Endothelial cell of umbilical vein (primary cell): Measurements from ENCODE around the gene ZIC5.

ENCODE experiments used
- CTCF ChIP-seq, 2 donors: IDR thresholded peaks; 1 replicate in 1 of 2; 2 replicates in 1 of 2; pipeline ENCODE4 v1.5.1; 2011; ENCODE audit warnings: low read length in 2 of 2, mild to moderate bottlenecking in 2 of 2, moderate library complexity in 2 of 2, control low read depth in 1 of 2, inconsistent platforms in 1 of 2, low read depth in 1 of 2; ENCODE audit not compliant: insufficient read depth in 1 of 2; ENCODE audit errors: extremely low read depth in 1 of 2
- EZH2 ChIP-seq: IDR thresholded peaks from 2 replicates; pipeline ENCODE4 v1.6.1; 2012; ENCODE audit warnings: borderline replicate concordance, low read depth, mild to moderate bottlenecking, moderate library complexity, low read length, inconsistent platforms; ENCODE audit not compliant: severe bottlenecking
- FOS ChIP-seq: IDR thresholded peaks from 2 replicates; pipeline ENCODE4 v1.6.1; 2011; ENCODE audit warnings: mild to moderate bottlenecking, low read length, moderate library complexity, borderline replicate concordance; ENCODE audit not compliant: insufficient read depth
- JUN ChIP-seq: IDR thresholded peaks from 2 replicates; pipeline ENCODE4 v1.6.1; 2011; ENCODE audit warnings: borderline replicate concordance, low read depth; ENCODE audit not compliant: insufficient read length, insufficient read depth
- MAX ChIP-seq: IDR thresholded peaks from 2 replicates; pipeline ENCODE4 v1.6.1; 2011; ENCODE audit not compliant: insufficient read depth, insufficient read length
- MYC ChIP-seq: IDR thresholded peaks from one replicate; pipeline ENCODE4 v1.6.1; 2011; ENCODE audit warnings: mild to moderate bottlenecking, low read depth, low read length
- POLR2A ChIP-seq: IDR thresholded peaks from 2 replicates; pipeline ENCODE4 v1.6.1; 2012; ENCODE audit warnings: low read depth, mild to moderate bottlenecking, control low read depth, low read length
- POLR2AphosphoS5 ChIP-seq: IDR thresholded peaks from 2 replicates; pipeline ENCODE4 v1.6.1; 2012; ENCODE audit warnings: low read depth, mild to moderate bottlenecking, control low read depth, low read length, moderate library complexity; ENCODE audit not compliant: insufficient read depth

- TF ChIP-seq MAX, result no peak
- TF ChIP-seq CTCF (IDR thresholded peaks at IDR 0.05; ENCODE audit: extremely low read depth in 1 of 2, insufficient read depth in 1 of 2, low read depth in 1 of 2, low read length in 2 of 2), result no peak
- TF ChIP-seq POLR2A, result no peak
- TF ChIP-seq EZH2, result no peak
- TF ChIP-seq POLR2AphosphoS5, result no peak
- no peak for TF ChIP-seq JUN
- TF ChIP-seq FOS, result no peak
- TF ChIP-seq MYC, result no peak
Measured at GRCh38 chr13:100019780-100020356, 48.3 kb upstream of the ZIC5 start.
